ENCODE results near the gene SEC11C.

GRCh38 chr18:59101830-59102414 lies 37.8 kb upstream of the SEC11C start:
- TF ChIP-seq CTCF (IDR thresholded peaks at IDR 0.05) (no peak), POLR2A (IDR thresholded peaks at IDR 0.05) (no peak)
